ENCODE data around the gene WRAP73. TPM values are rescaled to one million over a fixed set of nuclear protein-coding genes. Genes with fewer than 3 reads are reported as not detected.
A peak's percentile ranks its signal among the peaks of the same experiment; 100 is the strongest.

WRAP73 gene
- total and polyA plus RNA-seq, 12 donors = 7.5 to 16.5 (median 10.3) TPM

- intact Hi-C loops (cut with DNase I) = no loop called here
- Histone ChIP-seq H3K4me3 (no peak overlapping the region), H3K36me3 (no peaks in the 10 kb centered on the region), H3K4me1 (peaks cover 0 to 16% (median 5%) of the 10 kb centered on the region in 9 donors), H3K27me3 (peaks cover 0 to 9% (median 0%) of the 10 kb centered on the region in 7 donors), H3K27ac (no peak overlapping the region), H3K9me3 (no peaks in the 10 kb centered on the region)
- WGBS, 2 donors = 39 to 42% methylated on average over 27 of the region's 27 CpGs
- DNase-seq = no peak
- TF ChIP-seq CTCF (IDR thresholded peaks at IDR 0.05) = no peak
- peak in 6 of 8 donors; percentile 46 to 72 (median 60) for ATAC-seq
Measured at GRCh38 chr1:3590139-3590763, 59.7 kb downstream of the WRAP73 start.

DNA sequence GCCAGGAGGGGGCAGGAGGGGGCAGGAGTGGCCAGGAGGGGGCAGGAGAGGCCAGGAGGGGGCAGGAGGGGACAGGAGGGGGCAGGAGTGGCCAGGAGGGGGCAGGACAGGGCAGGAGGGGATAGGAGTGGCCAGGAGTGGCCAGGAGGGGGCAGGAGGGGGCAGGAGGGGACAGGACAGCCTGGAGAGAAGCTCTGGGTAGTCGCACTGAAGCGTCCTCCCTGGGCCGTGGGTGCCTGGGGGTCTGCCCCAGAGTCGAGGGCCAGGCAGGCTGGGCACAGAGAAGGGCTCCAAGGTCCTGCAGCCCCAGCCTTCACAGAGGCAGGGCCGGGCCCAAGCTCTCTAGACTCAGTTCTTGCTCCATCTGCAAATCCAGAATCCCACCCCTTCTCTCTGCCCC lies 61.5 kb downstream of the WRAP73 start:
- Histone ChIP-seq H3K9me3 (no peaks in the 10 kb centered on the region), H3K4me3 (no peak overlapping the region), H3K36me3 (no peaks in the 10 kb centered on the region), H3K27me3 (peaks cover 0 to 9% (median 0%) of the 10 kb centered on the region in 7 donors), H3K27ac (no peak overlapping the region), H3K4me1 (peaks cover 0 to 16% (median 5%) of the 10 kb centered on the region in 9 donors)
- ATAC-seq = no peak
- intact Hi-C loops (cut with DNase I) = no loop called here
- DNase-seq = no peak
- TF ChIP-seq CTCF (IDR thresholded peaks at IDR 0.05) = no peak
- 92 to 96% methylated on average over 3 to 5 of the region's 5 CpGs for WGBS, 2 donors

DNA sequence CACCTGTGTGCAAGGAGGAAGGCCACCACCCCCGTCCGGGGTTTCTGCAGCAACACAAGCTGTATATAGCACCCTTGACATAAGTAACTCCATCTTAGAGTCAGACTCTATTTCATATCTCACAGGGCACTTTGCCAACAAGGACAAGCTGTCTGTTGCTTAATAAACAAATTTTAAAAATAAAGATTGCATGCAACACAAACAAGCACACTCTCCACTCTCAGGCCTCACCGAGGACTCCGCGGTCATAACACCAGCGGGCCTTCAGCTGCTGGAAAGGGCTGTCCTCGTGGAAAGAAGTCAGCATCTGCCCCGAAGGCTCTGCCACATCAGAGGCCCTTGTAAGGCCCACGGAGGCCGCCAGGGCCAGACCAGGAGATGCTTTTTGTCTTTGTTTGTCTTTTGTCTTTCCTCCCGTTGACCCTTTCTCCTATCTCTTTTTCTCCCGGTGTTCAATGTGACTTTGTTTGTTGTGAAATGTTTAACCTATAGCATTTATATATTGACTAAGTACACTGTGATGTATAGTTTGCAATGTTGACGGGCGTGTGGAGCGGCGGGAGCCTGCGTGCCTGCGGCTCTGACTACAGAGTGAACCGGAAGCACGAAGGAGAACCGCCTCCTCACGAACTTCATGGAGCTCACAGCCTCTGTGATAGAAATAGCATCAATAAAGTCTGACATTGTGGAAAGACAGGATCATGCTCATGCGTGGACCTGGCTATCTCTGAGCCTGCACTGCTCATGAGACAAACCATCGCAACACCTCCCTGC lies 62.7 kb downstream of the WRAP73 start:
- WGBS, 2 donors = 81 to 82% methylated on average over 24 of the region's 24 CpGs

More for the DNA sequence above, 62.7 kb downstream of the WRAP73 start:
- H3K4me1 ChIP-seq = peaks cover 0 to 16% (median 5%) of the 10 kb centered on the region in 9 donors
- H3K9me3 ChIP-seq = no peaks in the 10 kb centered on the region
- TF ChIP-seq CTCF (IDR thresholded peaks at IDR 0.05) = no peak
- H3K36me3 ChIP-seq = no peaks in the 10 kb centered on the region
- no peak overlapping the region for H3K4me3 ChIP-seq
- H3K27me3 ChIP-seq = peaks cover 0 to 10% (median 0%) of the 10 kb centered on the region in 7 donors
- intact Hi-C loops (cut with DNase I) = no loop called here
- no peak overlapping the region for H3K27ac ChIP-seq
- DNase-seq = no peak
- no peak for ATAC-seq
